Right ventricle myocardium superior (tissue), 1 donor: ENCODE measurements around the gene FTL. TPM values are rescaled to one million over a fixed set of nuclear protein-coding genes. Genes with fewer than 3 reads are reported as not detected.

Experiments used
- ATAC-seq: fragments of 200-7000 bp; cut with Tn5 transposase; one replicate; pipeline ENCODE4 v1.9.1; 2020; ENCODE audit warnings: mild to moderate bottlenecking; ENCODE audit not compliant: poor library complexity
- DNase-seq: peaks from one replicate; pipeline ENCODE4 v3.0.0-alpha.2; 2020
- intact Hi-C: fragments of 100-400 bp; cut with DNase I; formaldehyde crosslinking; loops from one replicate; pipeline ENCODE4 v1.11.2; 2022
- total RNA-seq: library from RNA; stranded (reverse); fragmentation: NEBNext Ultra II Directional; extraction: Animal tissue kit (Norgen Biotek cat#: 25700); gene quantifications from one replicate; pipeline ENCODE4 v1.2.1, GENCODE V29; 2021
- donor health status: DM: no; HTN: yes; CAD: no; lungs with severe emphysema.

The FTL gene
- total RNA-seq, 1 donor from 2014 or later = 748 TPM

- ATAC-seq (no peak), DNase-seq (no peak)
- intact Hi-C loops = no loop called here
Observed at GRCh38 chr19:48962849-48963165, 2.3 kb upstream of the FTL start.

- intact Hi-C loops = no loop called here
- ATAC-seq (peak; percentile 22), DNase-seq (peak; percentile 85)
Observed at GRCh38 chr19:48963371-48964204, 1.5 kb upstream of the FTL start.

- no peak for ATAC-seq
- intact Hi-C loops = loop anchor here (5.0 kb wide), 1 partner anchor 92 kb away; the partner anchor contains the start of gene PPP1R15A
- DNase-seq = no peak
Observed at GRCh38 chr19:48964205-48965039, 687 bp upstream of the FTL start.

- DNase-seq (peak; percentile 94), ATAC-seq (peak; percentile 66)
- intact Hi-C loops = loop anchor here (5.0 kb wide), 1 partner anchor 94 kb away; the partner anchor contains the start of gene PPP1R15A
Observed at GRCh38 chr19:48965806-48966540, 864 bp downstream of the FTL start.

- intact Hi-C loops = loop anchor here (5.0 kb wide), 1 partner anchor 94 kb away; the partner anchor contains the start of gene PPP1R15A
- DNase-seq (no peak), ATAC-seq (no peak)
Observed at GRCh38 chr19:48966541-48967345, 1.6 kb downstream of the FTL start.

- peak; percentile 61 for DNase-seq
- peak; percentile 1 for ATAC-seq
- intact Hi-C loops = loop anchor here (5.0 kb wide), 1 partner anchor 95 kb away; the partner anchor contains the start of gene PPP1R15A
Observed at GRCh38 chr19:48967346-48968178, 2.5 kb downstream of the FTL start.

GRCh38 chr19:48968179-48968661 is 3.1 kb downstream of the FTL start:
- DNase-seq = no peak
- intact Hi-C loops = loop anchor here (5.0 kb wide), 1 partner anchor 96 kb away; the partner anchor contains the start of gene PPP1R15A
- no peak for ATAC-seq

GRCh38 chr19:48968813-48969218 is 3.7 kb downstream of the FTL start:
- peak; percentile 58 for DNase-seq
- intact Hi-C loops = loop anchor here (5.0 kb wide), 1 partner anchor 97 kb away; the partner anchor contains the start of gene PPP1R15A
- ATAC-seq = no peak

- DNase-seq (no peak), ATAC-seq (no peak)
- intact Hi-C loops = loop anchor here (5.0 to 10.0 kb wide), 2 partner anchors 97 to 165 kb away; partner anchors contain the start of gene PPP1R15A
Observed at GRCh38 chr19:48969276-48970138, 4.4 kb downstream of the FTL start.

- intact Hi-C loops = loop anchor here (10.0 kb wide), 1 partner anchor 165 kb away; no protein-coding TSS in a partner anchor
- DNase-seq (no peak), ATAC-seq (no peak)
Observed at GRCh38 chr19:48970139-48970766, 5.1 kb downstream of the FTL start.

GRCh38 chr19:48970923-48971395 is 5.8 kb downstream of the FTL start:
- intact Hi-C loops = loop anchor here (10.0 kb wide), 1 partner anchor 166 kb away; no protein-coding TSS in a partner anchor
- DNase-seq (peak; percentile 91), ATAC-seq (peak; percentile 53)

- ATAC-seq (no peak), DNase-seq (no peak)
- intact Hi-C loops = loop anchor here (10.0 kb wide), 1 partner anchor 171 kb away; no protein-coding TSS in a partner anchor
Observed at GRCh38 chr19:48975947-48976847, 11.1 kb downstream of the FTL start.

GRCh38 chr19:48977061-48977460 is 12.0 kb downstream of the FTL start:
- DNase-seq (no peak), ATAC-seq (no peak)
- intact Hi-C loops = loop anchor here (10.0 kb wide), 1 partner anchor 172 kb away; no protein-coding TSS in a partner anchor

GRCh38 chr19:48982280-48982679 is 17.2 kb downstream of the FTL start:
- ATAC-seq = no peak
- intact Hi-C loops = no loop called here
- DNase-seq = no peak
